ENCODE measurements around the gene AHSP.
"Not testable (repeated sequence)": the region's sequence is repeated elsewhere in the genome, so short reads cannot be mapped to it uniquely, and the experiment has no call there.

Gene AHSP

GRCh38 chr16:31568577-31569359, 41.1 kb downstream of the AHSP start:
- H3K4me3 ChIP-seq (ENCODE audit: low read depth in 1 of 2, low read length in 1 of 2): no peak overlapping the region
- no peak overlapping the region for H3K27ac ChIP-seq
- no peaks in the 10 kb centered on the region for H3K36me3 ChIP-seq
- H3K27me3 ChIP-seq: peaks cover 66% of the 10 kb centered on the region
- TF ChIP-seq CTCF (IDR thresholded peaks at IDR 0.05): no peak
- no peaks in the 10 kb centered on the region for H3K9me3 ChIP-seq
- no peaks in the 10 kb centered on the region for H3K4me1 ChIP-seq (ENCODE audit: control insufficient read depth in 1 of 2, insufficient read depth in 1 of 2, low read depth in 1 of 2, low read length in 1 of 2)

GRCh38 chr16:31569360-31569717, 41.6 kb downstream of the AHSP start:
- Histone ChIP-seq H3K36me3 (no peaks in the 10 kb centered on the region), H3K9me3 (no peaks in the 10 kb centered on the region), H3K4me1 (ENCODE audit: control insufficient read depth in 1 of 2, insufficient read depth in 1 of 2, low read depth in 1 of 2, low read length in 1 of 2) (no peaks in the 10 kb centered on the region), H3K27ac (no peak overlapping the region), H3K27me3 (peaks cover 66% of the 10 kb centered on the region), H3K4me3 (ENCODE audit: low read depth in 1 of 2, low read length in 1 of 2) (no peak overlapping the region)
- no peak for TF ChIP-seq CTCF (IDR thresholded peaks at IDR 0.05)

GRCh38 chr16:31572821-31573220, 45.1 kb downstream of the AHSP start:
- Histone ChIP-seq H3K9me3 (no peaks in the 10 kb centered on the region), H3K4me1 (ENCODE audit: control insufficient read depth in 1 of 2, insufficient read depth in 1 of 2, low read depth in 1 of 2, low read length in 1 of 2) (no peaks in the 10 kb centered on the region), H3K27ac (no peak overlapping the region), H3K36me3 (no peaks in the 10 kb centered on the region), H3K4me3 (ENCODE audit: low read depth in 1 of 2, low read length in 1 of 2) (no peak overlapping the region), H3K27me3 (peaks cover 39% of the 10 kb centered on the region)
- no peak for TF ChIP-seq CTCF (IDR thresholded peaks at IDR 0.05)

GRCh38 chr16:31574159-31574558, 46.5 kb downstream of the AHSP start:
- not testable (repeated sequence) for H3K9me3 ChIP-seq; H3K4me3 ChIP-seq (ENCODE audit: low read depth in 1 of 2, low read length in 1 of 2); H3K4me1 ChIP-seq (ENCODE audit: control insufficient read depth in 1 of 2, insufficient read depth in 1 of 2, low read depth in 1 of 2, low read length in 1 of 2); H3K36me3 ChIP-seq; H3K27ac ChIP-seq
- H3K27me3 ChIP-seq: peaks cover 26% of the 10 kb centered on the region

- Histone ChIP-seq H3K27ac (no peak overlapping the region), H3K4me3 (ENCODE audit: low read depth in 1 of 2, low read length in 1 of 2) (no peak overlapping the region), H3K27me3 (no peaks in the 10 kb centered on the region), H3K36me3 (no peaks in the 10 kb centered on the region), H3K4me1 (ENCODE audit: control insufficient read depth in 1 of 2, insufficient read depth in 1 of 2, low read depth in 1 of 2, low read length in 1 of 2) (no peaks in the 10 kb centered on the region), H3K9me3 (no peaks in the 10 kb centered on the region)
- TF ChIP-seq CTCF (IDR thresholded peaks at IDR 0.05): no peak
These were observed 49.7 kb downstream of the AHSP start for GRCh38 chr16:31577411-31577810.

All from neutrophil (primary cell).